ENCODE measurements around the gene AXIN1. TPM values are rescaled to one million over a fixed set of nuclear protein-coding genes. Genes with fewer than 3 reads are reported as not detected.

The AXIN1 gene
- total RNA-seq, 1 donor from 2014 or later = 49.0 TPM

GRCh38 chr16:280991-281659, 71.4 kb downstream of the AXIN1 start:
- DNase-seq (ENCODE audit: low read depth) = no peak
- Histone ChIP-seq H3K36me3 (ENCODE audit: control insufficient read depth, insufficient read depth, low read length) (no peaks in the 10 kb centered on the region), H3K4me3 (ENCODE audit: low read depth, low read length) (no peak overlapping the region), H3K27me3 (ENCODE audit: control insufficient read depth, insufficient read depth, low read length) (peaks cover 16% of the 10 kb centered on the region)
- no peak for FAIRE-seq
- TF ChIP-seq CTCF (IDR thresholded peaks at IDR 0.05; ENCODE audit: insufficient read depth, low read length, severe bottlenecking) = no peak

GRCh38 chr16:280552-280951, 72.0 kb downstream of the AXIN1 start, which contains the start of gene ARHGDIG:
ARHGDIG (plus strand) TSS chr16:280591; CDS start chr16:280681, 90 bp downstream.
- FAIRE-seq (no peak), DNase-seq (ENCODE audit: low read depth) (no peak)
- no peak for TF ChIP-seq CTCF (IDR thresholded peaks at IDR 0.05; ENCODE audit: insufficient read depth, low read length, severe bottlenecking)
- Histone ChIP-seq H3K4me3 (ENCODE audit: low read depth, low read length) (no peak within 1 kb of the TSS), H3K36me3 (ENCODE audit: control insufficient read depth, insufficient read depth, low read length) (no peaks in the 10 kb centered on the region), H3K27me3 (ENCODE audit: control insufficient read depth, insufficient read depth, low read length) (peaks cover 16% of the 10 kb centered on the region)

GRCh38 chr16:280005-280460, 72.5 kb downstream of the AXIN1 start:
- Histone ChIP-seq H3K36me3 (ENCODE audit: control insufficient read depth, insufficient read depth, low read length) (no peaks in the 10 kb centered on the region), H3K4me3 (ENCODE audit: low read depth, low read length) (no peak overlapping the region), H3K27me3 (ENCODE audit: control insufficient read depth, insufficient read depth, low read length) (peaks cover 19% of the 10 kb centered on the region)
- no peak for FAIRE-seq
- TF ChIP-seq CTCF (IDR thresholded peaks at IDR 0.05; ENCODE audit: insufficient read depth, low read length, severe bottlenecking) = no peak
- DNase-seq (ENCODE audit: low read depth) = no peak

- no peak for DNase-seq (ENCODE audit: low read depth)
- TF ChIP-seq CTCF (IDR thresholded peaks at IDR 0.05; ENCODE audit: insufficient read depth, low read length, severe bottlenecking) = no peak
- Histone ChIP-seq H3K27me3 (ENCODE audit: control insufficient read depth, insufficient read depth, low read length) (peaks cover 21% of the 10 kb centered on the region), H3K4me3 (ENCODE audit: low read depth, low read length) (no peak overlapping the region), H3K36me3 (ENCODE audit: control insufficient read depth, insufficient read depth, low read length) (no peaks in the 10 kb centered on the region)
- FAIRE-seq = no peak
Observed at GRCh38 chr16:279531-279930, 73.0 kb downstream of the AXIN1 start.

GRCh38 chr16:278863-279366, 73.6 kb downstream of the AXIN1 start:
- TF ChIP-seq CTCF (IDR thresholded peaks at IDR 0.05; ENCODE audit: insufficient read depth, low read length, severe bottlenecking) = no peak
- peaks cover 26% of the 10 kb centered on the region for H3K27me3 ChIP-seq (ENCODE audit: control insufficient read depth, insufficient read depth, low read length)
- no peak overlapping the region for H3K4me3 ChIP-seq (ENCODE audit: low read depth, low read length)
- DNase-seq (ENCODE audit: low read depth) (peak; percentile 79), FAIRE-seq (peak; percentile 23)
- H3K36me3 ChIP-seq (ENCODE audit: control insufficient read depth, insufficient read depth, low read length) = no peaks in the 10 kb centered on the region
